Liver (tissue), 9 donors: ENCODE results near the gene THRAP3. TPM values are rescaled to one million over a fixed set of nuclear protein-coding genes. Genes with fewer than 3 reads are reported as not detected.
"Not testable (repeated sequence)": the region's sequence is repeated elsewhere in the genome, so short reads cannot be mapped to it uniquely, and the experiment has no call there.

Source experiments
- DNase-seq: peaks from one replicate; pipeline ENCODE4 v3.0.0-alpha.2; 2017; ENCODE audit warnings: low spot score
- H3K27ac ChIP-seq, 2 donors: one replicate each; pipeline ENCODE4 v1.7.0; 2013; ENCODE audit warnings: inconsistent platforms in 2 of 2, low read length in 2 of 2, control low read depth in 1 of 2, low read depth in 1 of 2, mild to moderate bottlenecking in 1 of 2
- H3K27me3 ChIP-seq, 4 donors: one replicate each; pipeline versions ENCODE4 v1.6.1 to v1.7.0; 2013; ENCODE audit warnings: low read length in 3 of 4, inconsistent platforms in 1 of 4, mild to moderate bottlenecking in 1 of 4, moderate library complexity in 1 of 4; ENCODE audit not compliant: control insufficient read depth in 4 of 4, insufficient read depth in 4 of 4
- H3K36me3 ChIP-seq, 4 donors: one replicate each; pipeline versions ENCODE4 v1.6.1 to v1.7.0; 2013; ENCODE audit warnings: low read length in 3 of 4, mild to moderate bottlenecking in 3 of 4, low read depth in 1 of 4, moderate library complexity in 1 of 4; ENCODE audit not compliant: control insufficient read depth in 4 of 4, insufficient read depth in 3 of 4
- H3K4me1 ChIP-seq, 4 donors: one replicate each; pipeline versions ENCODE4 v1.6.1 to v1.7.0; 2013; ENCODE audit warnings: low read length in 3 of 4, mild to moderate bottlenecking in 3 of 4, moderate library complexity in 1 of 4; ENCODE audit not compliant: control insufficient read depth in 4 of 4, insufficient read depth in 4 of 4
- H3K4me3 ChIP-seq, 3 donors: one replicate each; pipeline versions ENCODE4 v1.6.1 to v1.7.0; 2013; ENCODE audit warnings: low read length in 3 of 3, control low read depth in 1 of 3, low read depth in 1 of 3, mild to moderate bottlenecking in 1 of 3
- H3K9ac ChIP-seq, 2 donors: one replicate each; pipeline ENCODE4 v1.7.0; 2013; ENCODE audit warnings: low read length in 2 of 2, mild to moderate bottlenecking in 2 of 2, moderate library complexity in 2 of 2, control low read depth in 1 of 2, low read depth in 1 of 2
- H3K9me3 ChIP-seq, 4 donors: one replicate each; pipeline versions ENCODE4 v1.6.1 to v1.7.0; 2013; ENCODE audit warnings: low read length in 3 of 4; ENCODE audit not compliant: control insufficient read depth in 4 of 4
- EGR1 ChIP-seq, 2 donors: IDR thresholded peaks; 2 replicates each; pipeline ENCODE4 v1.6.1; 2016 to 2018; ENCODE audit warnings: antibody characterized with exemption in 2 of 2, low read depth in 2 of 2
- FOXA1 ChIP-seq: IDR thresholded peaks from 2 replicates; pipeline ENCODE4 v1.6.1; 2016; ENCODE audit warnings: antibody characterized with exemption
- HNF4A ChIP-seq, 2 donors: conservative IDR thresholded peaks; 2 replicates each; pipeline ENCODE4 v1.6.1; 2016; ENCODE audit warnings: antibody characterized with exemption in 2 of 2, mild to moderate bottlenecking in 2 of 2
- HNF4G ChIP-seq: IDR thresholded peaks from 2 replicates; pipeline ENCODE4 v1.6.1; 2016; ENCODE audit warnings: antibody characterized with exemption
- JUND ChIP-seq, 2 donors: IDR thresholded peaks; 2 replicates each; pipeline ENCODE4 v1.6.1; 2016; ENCODE audit warnings: antibody characterized with exemption in 2 of 2
- NR2F2 ChIP-seq: IDR thresholded peaks from 2 replicates; pipeline ENCODE4 v1.6.1; 2016; ENCODE audit warnings: antibody characterized with exemption
- RAD21 ChIP-seq, 2 donors: IDR thresholded peaks; 2 replicates each; pipeline ENCODE4 v1.6.1; 2016; ENCODE audit warnings: antibody characterized with exemption in 2 of 2, mild to moderate bottlenecking in 2 of 2
- RXRA ChIP-seq, 2 donors: IDR thresholded peaks; 2 replicates each; pipeline ENCODE4 v1.6.1; 2017 to 2018; ENCODE audit warnings: antibody characterized with exemption in 2 of 2, mild to moderate bottlenecking in 1 of 2
- SP1 ChIP-seq: IDR thresholded peaks from 2 replicates; pipeline ENCODE4 v1.6.1; 2018; ENCODE audit warnings: antibody characterized with exemption, mild to moderate bottlenecking
- TAF1 ChIP-seq: conservative IDR thresholded peaks from 2 replicates; pipeline ENCODE4 v1.6.1; 2016; ENCODE audit warnings: antibody characterized with exemption, mild to moderate bottlenecking
- YY1 ChIP-seq: IDR thresholded peaks from 2 replicates; pipeline ENCODE4 v1.6.1; 2016; ENCODE audit warnings: antibody characterized with exemption, mild to moderate bottlenecking
- WGBS: extraction: QIAGEN DNeasy Blood & Tissue Kit; methylation state at CpG from one replicate; pipeline ENCODE4 v1.1.7; 2013; 5-methylcytosine and 5-hydroxymethylcytosine counted together
- polyA plus RNA-seq, 2 donors: library from polyadenylated mRNA; stranded (reverse) in 1 of 2; unstranded in 1 of 2; fragments of 200-250 nt in 1 of 2; fragments of >200 nt in 1 of 2; fragmentation: Nextera tagmentation in 1 of 2; extraction: Ambion mirVana in 1 of 2; gene quantifications; one replicate each; pipeline versions ENCODE4 v1.2.1 to v1.2.3, GENCODE V29; 2013 to 2015
- total RNA-seq, 2 donors: library from RNA; depleted of rRNA; stranded (reverse); fragments of >200 nt; gene quantifications; one replicate each; pipeline ENCODE4 v1.2.3, GENCODE V29; 2014
- TF ChIP-seq, protein P1 (sequence below): IDR thresholded peaks from 2 replicates; pipeline ENCODE4 v1.6.1; 2016; ENCODE audit warnings: antibody characterized with exemption, mild to moderate bottlenecking
- TF ChIP-seq, protein P2 (sequence below): IDR thresholded peaks from 2 replicates; pipeline ENCODE4 v1.6.1; 2016; ENCODE audit warnings: antibody characterized with exemption
- TF ChIP-seq, protein P3 (sequence below): IDR thresholded peaks from 2 replicates; pipeline ENCODE4 v1.6.1; 2016; ENCODE audit warnings: antibody characterized with exemption
- TF ChIP-seq, protein P4 (sequence below): IDR thresholded peaks from 2 replicates; pipeline ENCODE4 v1.6.1; 2016; ENCODE audit warnings: antibody characterized with exemption
- donor health status: healthy.
- donor health status: healthy.
- donor health status: healthy.
- donor health status: healthy.
- donor health status: healthy.

The THRAP3 gene
- total and polyA plus RNA-seq, 4 donors = 21.3 to 55.1 (median 45.8) TPM

DNA sequence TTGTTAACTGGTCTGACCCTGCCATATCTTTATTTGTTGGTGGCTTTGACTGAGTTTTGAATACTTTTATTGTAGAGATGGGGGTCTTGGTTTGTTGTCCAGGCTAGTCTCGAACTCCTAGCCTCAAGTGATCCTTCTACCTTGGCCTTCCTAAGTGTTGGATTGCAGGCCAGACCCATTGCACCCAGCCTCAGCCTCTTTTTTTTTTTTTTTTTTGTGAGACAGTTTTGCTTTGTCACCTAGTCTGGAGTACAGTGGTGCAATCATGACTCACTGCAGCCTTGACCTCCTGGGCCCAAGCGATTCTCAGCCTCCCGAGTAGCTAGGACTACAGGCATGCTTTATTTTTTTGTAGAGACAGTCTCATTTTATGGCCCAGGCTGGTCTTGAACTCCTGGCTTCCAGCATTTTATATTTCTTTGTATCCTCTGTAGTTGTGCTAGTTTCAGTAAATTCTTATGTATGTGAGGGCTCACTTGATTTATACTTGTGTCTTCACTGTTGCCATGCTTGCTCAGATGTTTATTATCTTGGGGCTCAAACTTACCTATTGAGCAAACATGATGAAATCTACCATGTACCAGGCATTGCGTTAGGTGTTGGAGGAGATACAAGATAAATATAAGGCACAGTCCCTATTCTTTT lies 24.1 kb downstream of the THRAP3 start (continued):
- TF ChIP-seq, protein P1, sequence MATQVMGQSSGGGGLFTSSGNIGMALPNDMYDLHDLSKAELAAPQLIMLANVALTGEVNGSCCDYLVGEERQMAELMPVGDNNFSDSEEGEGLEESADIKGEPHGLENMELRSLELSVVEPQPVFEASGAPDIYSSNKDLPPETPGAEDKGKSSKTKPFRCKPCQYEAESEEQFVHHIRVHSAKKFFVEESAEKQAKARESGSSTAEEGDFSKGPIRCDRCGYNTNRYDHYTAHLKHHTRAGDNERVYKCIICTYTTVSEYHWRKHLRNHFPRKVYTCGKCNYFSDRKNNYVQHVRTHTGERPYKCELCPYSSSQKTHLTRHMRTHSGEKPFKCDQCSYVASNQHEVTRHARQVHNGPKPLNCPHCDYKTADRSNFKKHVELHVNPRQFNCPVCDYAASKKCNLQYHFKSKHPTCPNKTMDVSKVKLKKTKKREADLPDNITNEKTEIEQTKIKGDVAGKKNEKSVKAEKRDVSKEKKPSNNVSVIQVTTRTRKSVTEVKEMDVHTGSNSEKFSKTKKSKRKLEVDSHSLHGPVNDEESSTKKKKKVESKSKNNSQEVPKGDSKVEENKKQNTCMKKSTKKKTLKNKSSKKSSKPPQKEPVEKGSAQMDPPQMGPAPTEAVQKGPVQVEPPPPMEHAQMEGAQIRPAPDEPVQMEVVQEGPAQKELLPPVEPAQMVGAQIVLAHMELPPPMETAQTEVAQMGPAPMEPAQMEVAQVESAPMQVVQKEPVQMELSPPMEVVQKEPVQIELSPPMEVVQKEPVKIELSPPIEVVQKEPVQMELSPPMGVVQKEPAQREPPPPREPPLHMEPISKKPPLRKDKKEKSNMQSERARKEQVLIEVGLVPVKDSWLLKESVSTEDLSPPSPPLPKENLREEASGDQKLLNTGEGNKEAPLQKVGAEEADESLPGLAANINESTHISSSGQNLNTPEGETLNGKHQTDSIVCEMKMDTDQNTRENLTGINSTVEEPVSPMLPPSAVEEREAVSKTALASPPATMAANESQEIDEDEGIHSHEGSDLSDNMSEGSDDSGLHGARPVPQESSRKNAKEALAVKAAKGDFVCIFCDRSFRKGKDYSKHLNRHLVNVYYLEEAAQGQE = peak; percentile 13
- peak; percentile 9 to 20 for TF ChIP-seq RAD21 (IDR thresholded peaks at IDR 0.05)
- TF ChIP-seq TAF1 = no peak
- peak; percentile 82 for TF ChIP-seq RXRA (IDR thresholded peaks at IDR 0.05)

DNA sequence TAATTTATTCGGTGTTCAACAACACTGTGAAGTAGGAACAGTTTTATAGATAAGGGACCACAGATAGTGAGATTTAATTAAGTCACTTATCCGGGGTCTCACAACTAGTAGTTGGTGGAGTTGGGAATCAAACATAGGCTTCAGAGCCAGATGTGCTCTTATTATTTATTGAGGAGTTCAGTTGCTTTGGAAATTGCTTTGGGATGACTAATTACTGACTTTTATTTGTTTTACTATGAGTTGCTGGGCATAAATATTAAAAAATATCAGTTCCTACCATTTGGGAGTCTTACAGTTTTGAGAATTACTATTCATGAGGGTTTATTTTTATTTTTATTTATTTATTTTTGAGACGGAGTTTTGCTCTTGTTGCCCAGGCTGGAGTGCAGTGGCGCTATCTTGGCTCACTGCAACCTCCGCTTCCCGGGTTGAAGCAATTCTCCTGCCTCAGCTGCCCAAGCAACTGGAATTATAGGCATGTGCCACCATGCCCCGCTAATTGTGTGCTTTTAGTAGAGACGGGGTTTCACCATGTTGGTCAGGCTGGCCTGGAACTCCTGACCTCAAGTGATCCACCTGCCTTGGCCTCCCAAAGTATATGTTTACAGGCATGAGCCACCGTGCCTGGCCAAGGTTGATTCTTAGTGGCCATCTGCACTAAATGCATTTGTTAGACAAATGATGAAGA lies 27.7 kb downstream of the THRAP3 start:
- no peaks in the 10 kb centered on the region for H3K9me3 ChIP-seq
- H3K9ac ChIP-seq = no peak overlapping the region
- H3K27me3 ChIP-seq = no peaks in the 10 kb centered on the region
- TF ChIP-seq FOXA1 (no peak), HNF4G (no peak), YY1 (peak; percentile 45), JUND (IDR thresholded peaks at IDR 0.05) (no peak), EGR1 (IDR thresholded peaks at IDR 0.05; ENCODE audit: low read depth in 2 of 2) (no peak), RAD21 (IDR thresholded peaks at IDR 0.05) (no peak)
- WGBS = 51% methylated on average over 9 of the region's 9 CpGs
- peak overlapping the region; percentile 32 to 75 for H3K27ac ChIP-seq
- H3K4me1 ChIP-seq = peaks cover 18 to 60% (median 49%) of the 10 kb centered on the region in 4 donors
- no peak for DNase-seq
- H3K36me3 ChIP-seq = no peaks in the 10 kb centered on the region
- H3K4me3 ChIP-seq = no peak overlapping the region

DNA sequence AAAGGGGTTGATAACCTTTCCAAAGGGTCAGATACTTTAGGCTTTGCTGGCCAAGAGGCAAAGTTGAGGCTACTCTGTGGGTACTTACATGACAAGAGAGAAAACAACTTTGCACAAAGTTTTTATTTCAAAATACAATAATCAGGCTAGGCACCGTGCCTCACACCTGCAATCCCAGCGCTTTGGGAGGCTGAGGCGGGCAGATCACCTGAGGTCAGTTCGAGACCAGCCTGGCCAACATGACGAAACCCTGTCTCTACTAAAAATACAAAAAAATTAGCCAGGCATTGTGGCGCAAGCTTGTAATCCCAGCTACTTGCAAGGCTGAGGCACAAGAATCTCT lies 28.2 kb downstream of the THRAP3 start:
- not testable (repeated sequence) for DNase-seq, H3K27me3 ChIP-seq, H3K9me3 ChIP-seq, H3K9ac ChIP-seq, H3K4me3 ChIP-seq, H3K36me3 ChIP-seq
- WGBS = 37% methylated on average over 6 of the region's 6 CpGs
- peak; percentile 0 for TF ChIP-seq YY1
- TF ChIP-seq HNF4A (conservative IDR thresholded peaks at IDR 0.05) = peak; percentile 65 to 70
- TF ChIP-seq HNF4G = peak; percentile 31
- TF ChIP-seq SP1 = peak; percentile 58
- TF ChIP-seq, protein P2, sequence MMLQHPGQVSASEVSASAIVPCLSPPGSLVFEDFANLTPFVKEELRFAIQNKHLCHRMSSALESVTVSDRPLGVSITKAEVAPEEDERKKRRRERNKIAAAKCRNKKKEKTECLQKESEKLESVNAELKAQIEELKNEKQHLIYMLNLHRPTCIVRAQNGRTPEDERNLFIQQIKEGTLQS = peak; percentile 65
- TF ChIP-seq JUND (IDR thresholded peaks at IDR 0.05) = peak; percentile 59 to 62
- TF ChIP-seq RAD21 (IDR thresholded peaks at IDR 0.05) = peak in 1 of 2 donors; percentile 22
- TF ChIP-seq NR2F2 = peak; percentile 48
- TF ChIP-seq, protein P3, sequence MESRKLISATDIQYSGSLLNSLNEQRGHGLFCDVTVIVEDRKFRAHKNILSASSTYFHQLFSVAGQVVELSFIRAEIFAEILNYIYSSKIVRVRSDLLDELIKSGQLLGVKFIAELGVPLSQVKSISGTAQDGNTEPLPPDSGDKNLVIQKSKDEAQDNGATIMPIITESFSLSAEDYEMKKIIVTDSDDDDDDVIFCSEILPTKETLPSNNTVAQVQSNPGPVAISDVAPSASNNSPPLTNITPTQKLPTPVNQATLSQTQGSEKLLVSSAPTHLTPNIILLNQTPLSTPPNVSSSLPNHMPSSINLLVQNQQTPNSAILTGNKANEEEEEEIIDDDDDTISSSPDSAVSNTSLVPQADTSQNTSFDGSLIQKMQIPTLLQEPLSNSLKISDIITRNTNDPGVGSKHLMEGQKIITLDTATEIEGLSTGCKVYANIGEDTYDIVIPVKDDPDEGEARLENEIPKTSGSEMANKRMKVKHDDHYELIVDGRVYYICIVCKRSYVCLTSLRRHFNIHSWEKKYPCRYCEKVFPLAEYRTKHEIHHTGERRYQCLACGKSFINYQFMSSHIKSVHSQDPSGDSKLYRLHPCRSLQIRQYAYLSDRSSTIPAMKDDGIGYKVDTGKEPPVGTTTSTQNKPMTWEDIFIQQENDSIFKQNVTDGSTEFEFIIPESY = peak; percentile 44
- TF ChIP-seq, protein P4, sequence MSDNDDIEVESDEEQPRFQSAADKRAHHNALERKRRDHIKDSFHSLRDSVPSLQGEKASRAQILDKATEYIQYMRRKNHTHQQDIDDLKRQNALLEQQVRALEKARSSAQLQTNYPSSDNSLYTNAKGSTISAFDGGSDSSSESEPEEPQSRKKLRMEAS = peak; percentile 22
- TF ChIP-seq RXRA (IDR thresholded peaks at IDR 0.05) = peak; percentile 89 to 90
- peak overlapping the region; percentile 32 to 75 for H3K27ac ChIP-seq
- H3K4me1 ChIP-seq = peaks cover 16 to 65% (median 53%) of the 10 kb centered on the region in 4 donors
